H1 (cell line): ENCODE data around the gene FBXL17. TPM values are rescaled to one million over a fixed set of nuclear protein-coding genes. Genes with fewer than 3 reads are reported as not detected.

ENCODE experiments used
- CTCF ChIA-PET: fragments of 300-600 bp; sonication (Branson Sonifier 250); formaldehyde crosslinking; loops from one replicate; lab custom pipeline; 2021; ENCODE audit not compliant: partially characterized antibody; lab: Charles Lee
- POLR2A ChIA-PET: fragments of 300-600 bp; sonication (Branson Sonifier 250); formaldehyde crosslinking; loops from one replicate; lab custom pipeline; 2021; ENCODE audit warnings: inconsistent platforms; ENCODE audit not compliant: partially characterized antibody; lab: Charles Lee
- DNase-seq, 2 experiments: peaks; one replicate each; pipeline versions ENCODE4 v3.0.0 to v3.0.0-alpha.2; 2010 to 2022; ENCODE audit warnings: low spot score in 2 of 2, low read depth in 1 of 2, mixed read lengths in 1 of 2
- FAIRE-seq: peaks from 2 replicates; lab custom pipeline; 2011; peaks lifted over from hg19 to GRCh38; lab: Jason Lieb, UNC
- H2AFZ ChIP-seq: 2 replicates; pipeline ENCODE4 v1.8.1; 2012; ENCODE audit warnings: low read length, inconsistent platforms
- H2AK5ac ChIP-seq: 2 replicates; pipeline ENCODE4 v1.6.1; 2013; ENCODE audit warnings: low read depth, low read length
- H2BK120ac ChIP-seq: replicated peaks from 2 replicates; pipeline ENCODE3; 2013; ENCODE audit warnings: low read depth, low read length, inconsistent platforms
- H2BK12ac ChIP-seq: 2 replicates; pipeline ENCODE4 v1.6.1; 2013; ENCODE audit warnings: low read depth, low read length
- H2BK15ac ChIP-seq: 2 replicates; pipeline ENCODE4 v1.6.1; 2013; ENCODE audit warnings: low read length
- H2BK20ac ChIP-seq: 2 replicates; pipeline ENCODE4 v1.6.1; 2013; ENCODE audit warnings: low read length
- H2BK5ac ChIP-seq: 2 replicates; pipeline ENCODE4 v1.6.1; 2013; ENCODE audit warnings: low read depth, low read length
- H3K14ac ChIP-seq: 2 replicates; pipeline ENCODE4 v1.6.1; 2013; ENCODE audit warnings: inconsistent platforms; ENCODE audit not compliant: insufficient read length
- H3K18ac ChIP-seq: 2 replicates; pipeline ENCODE4 v1.6.1; 2013; ENCODE audit warnings: low read length; ENCODE audit errors: extremely low read depth
- H3K23ac ChIP-seq: 2 replicates; pipeline ENCODE4 v1.6.1; 2013; ENCODE audit warnings: inconsistent platforms; ENCODE audit not compliant: insufficient read length
- H3K23me2 ChIP-seq: 2 replicates; pipeline ENCODE4 v1.6.1; 2013; ENCODE audit warnings: low read depth, low read length
- H3K27ac ChIP-seq: 2 replicates; pipeline ENCODE4 v1.6.1; 2011; ENCODE audit warnings: low read depth, low read length, inconsistent platforms
- H3K27me3 ChIP-seq, 4 experiments: replicated peaks in 1 of 4; 1 replicate in 1 of 4; 2 replicates in 3 of 4; pipeline versions ENCODE4 v1.6.1 to v1.8.1; 2011 to 2013; ENCODE audit warnings: low read length in 3 of 4, mild to moderate bottlenecking in 3 of 4, inconsistent platforms in 2 of 4, mixed read lengths in 2 of 4, moderate library complexity in 1 of 4; ENCODE audit not compliant: control insufficient read depth in 3 of 4, insufficient read depth in 3 of 4; ENCODE audit errors: extremely low read depth in 1 of 4
- H3K36me3 ChIP-seq, 4 experiments: 2 replicates each; pipeline versions ENCODE4 v1.6.1 to v1.8.1; 2011 to 2013; ENCODE audit warnings: mild to moderate bottlenecking in 4 of 4, low read length in 3 of 4, moderate library complexity in 2 of 4, control low read depth in 1 of 4, inconsistent platforms in 1 of 4; ENCODE audit not compliant: insufficient read depth in 4 of 4, control insufficient read depth in 2 of 4
- H3K4ac ChIP-seq: replicated peaks from 2 replicates; pipeline ENCODE3; 2013; ENCODE audit warnings: low read length, low read depth, mixed read lengths, inconsistent platforms; ENCODE audit not compliant: insufficient read length
- H3K4me1 ChIP-seq, 4 experiments: replicated peaks in 1 of 4; 1 replicate in 1 of 4; 2 replicates in 3 of 4; pipeline versions ENCODE4 v1.6.1 to v1.8.1; 2011 to 2013; ENCODE audit warnings: low read length in 3 of 4, inconsistent platforms in 2 of 4, mixed read lengths in 1 of 4; ENCODE audit not compliant: insufficient read depth in 4 of 4, control insufficient read depth in 3 of 4
- H3K4me2 ChIP-seq, 2 experiments: 2 replicates each; pipeline versions ENCODE4 v1.6.1 to v1.8.1; 2011 to 2013; ENCODE audit warnings: low read depth in 2 of 2, low read length in 2 of 2, control low read depth in 1 of 2, inconsistent platforms in 1 of 2, mild to moderate bottlenecking in 1 of 2; ENCODE audit not compliant: insufficient read depth in 1 of 2
- H3K4me3 ChIP-seq, 4 experiments: fragments of 200-600, 300-600 bp in 1 of 4; sonication (generic), shearing (Covaris generic), sonication (Bioruptor Twin) in 1 of 4; 2 replicates each; pipeline versions ENCODE4 v1.5.1 to v1.8.1; 2011 to 2016; ENCODE audit warnings: low read length in 4 of 4, low read depth in 3 of 4, control low read depth in 2 of 4, inconsistent platforms in 2 of 4, mild to moderate bottlenecking in 2 of 4, mixed read lengths in 1 of 4, moderate library complexity in 1 of 4; ENCODE audit not compliant: insufficient read depth in 2 of 4; ENCODE audit errors: extremely low read depth in 1 of 4
- H3K56ac ChIP-seq: replicated peaks from 2 replicates; pipeline ENCODE3; 2013; ENCODE audit warnings: low read depth, mild to moderate bottlenecking, mixed read lengths, low read length, inconsistent platforms; ENCODE audit not compliant: insufficient read length
- H3K79me1 ChIP-seq: 2 replicates; pipeline ENCODE4 v1.6.1; 2013; ENCODE audit warnings: low read depth, low read length, control low read depth
- H3K79me2 ChIP-seq, 2 experiments: 2 replicates each; pipeline versions ENCODE4 v1.6.1 to v1.8.1; 2012 to 2013; ENCODE audit warnings: low read length in 2 of 2, mild to moderate bottlenecking in 2 of 2, inconsistent platforms in 1 of 2; ENCODE audit not compliant: insufficient read depth in 2 of 2, control insufficient read depth in 1 of 2
- H3K9ac ChIP-seq, 4 experiments: replicated peaks in 1 of 4; 1 replicate in 1 of 4; 2 replicates in 3 of 4; pipeline versions ENCODE4 v1.6.1 to v1.8.1; 2011 to 2013; ENCODE audit warnings: low read depth in 3 of 4, low read length in 3 of 4, control low read depth in 2 of 4, mild to moderate bottlenecking in 2 of 4, moderate library complexity in 2 of 4, inconsistent platforms in 1 of 4; ENCODE audit errors: extremely low read depth in 1 of 4
- H3K9me3 ChIP-seq, 2 experiments: 2 replicates each; pipeline versions ENCODE4 v1.6.1 to v1.8.1; 2012 to 2013; ENCODE audit warnings: mild to moderate bottlenecking in 2 of 2, moderate library complexity in 2 of 2, control low read depth in 1 of 2, inconsistent platforms in 1 of 2, low read depth in 1 of 2, low read length in 1 of 2, mixed read lengths in 1 of 2; ENCODE audit not compliant: insufficient read depth in 2 of 2
- H4K20me1 ChIP-seq, 2 experiments: replicated peaks in 1 of 2; 2 replicates each; pipeline versions ENCODE3 to v1.8.1; 2011 to 2013; ENCODE audit warnings: inconsistent platforms in 2 of 2, low read length in 2 of 2, mild to moderate bottlenecking in 1 of 2; ENCODE audit not compliant: insufficient read depth in 2 of 2, control insufficient read depth in 1 of 2
- H4K5ac ChIP-seq: 2 replicates; pipeline ENCODE4 v1.6.1; 2013; ENCODE audit warnings: low read length, low read depth, mixed read lengths, inconsistent platforms; ENCODE audit not compliant: insufficient read length
- H4K8ac ChIP-seq: 2 replicates; pipeline ENCODE4 v1.8.0; 2013; ENCODE audit warnings: mild to moderate bottlenecking, moderate library complexity, low read length, inconsistent platforms; ENCODE audit not compliant: insufficient read depth; ENCODE audit errors: extremely low read depth
- H4K91ac ChIP-seq: replicated peaks from 2 replicates; pipeline ENCODE3; 2013; ENCODE audit warnings: low read length, mixed read lengths, inconsistent platforms; ENCODE audit not compliant: insufficient read length
- CEBPB ChIP-seq: IDR thresholded peaks from 2 replicates; pipeline ENCODE4 v1.6.1; 2012; ENCODE audit warnings: low read depth, low read length
- NRF1 ChIP-seq: IDR thresholded peaks from 2 replicates; pipeline ENCODE4 v1.6.1; 2011; ENCODE audit warnings: mild to moderate bottlenecking, low read depth, low read length, improper control_type of control experiment
- SP2 ChIP-seq: IDR thresholded peaks from 2 replicates; pipeline ENCODE4 v1.6.1; 2012; ENCODE audit warnings: mild to moderate bottlenecking, low read length, inconsistent platforms
- SRF ChIP-seq: IDR thresholded peaks from 2 replicates; pipeline ENCODE4 v1.6.1; 2011; ENCODE audit warnings: mild to moderate bottlenecking, low read depth, low read length, moderate library complexity
- TAF1 ChIP-seq: IDR thresholded peaks from 2 replicates; pipeline ENCODE4 v1.6.1; 2011; ENCODE audit warnings: mild to moderate bottlenecking, low read depth, low read length
- WGBS, 2 experiments: shearing (Covaris generic) in 1 of 2; methylation state at CpG; one replicate each; pipeline versions ENCODE4 v1.1.6 to v1.1.7; 2013 to 2015; ENCODE audit warnings: low lambda C conversion rate in 2 of 2, mixed read lengths in 2 of 2, inconsistent platforms in 1 of 2, low coverage in 1 of 2, missing lambda C conversion rate in 1 of 2; ENCODE audit not compliant: insufficient replicate concordance in 2 of 2, insufficient coverage in 1 of 2, insufficient read length in 1 of 2; ENCODE audit errors: extremely low coverage in 1 of 2, missing lambda C conversion rate in 1 of 2; 5-methylcytosine and 5-hydroxymethylcytosine counted together
- polyA plus RNA-seq, 7 experiments: library from polyadenylated mRNA; depleted of rRNA in 3 of 7; stranded (reverse) in 5 of 7; unstranded in 2 of 7; fragments of >200 nt in 5 of 7; fragments of 200-250 nt in 2 of 7; gene quantifications; 1 replicate in 5 of 7; 2 replicates in 1 of 7; 4 replicates in 1 of 7; pipeline versions ENCODE4 v1.2.1 to v1.2.3, GENCODE V29; 2011 to 2013; ENCODE audit warnings: missing spikeins in 2 of 7, mixed read lengths in 2 of 7
- total RNA-seq: library from RNA; stranded (reverse); fragmentation: NEBNext Ultra II Directional; extraction: Animal tissue kit (Norgen Biotek cat#: 25700); gene quantifications from 2 replicates; pipeline ENCODE4 v1.2.1, GENCODE V29; 2021

The FBXL17 gene
- total and polyA plus RNA-seq, 2 of the 8 experiments (the other 6 are each of a cell fraction or from before 2014, with no cell fraction given) = 0.35 to 4.3 TPM

DNA sequence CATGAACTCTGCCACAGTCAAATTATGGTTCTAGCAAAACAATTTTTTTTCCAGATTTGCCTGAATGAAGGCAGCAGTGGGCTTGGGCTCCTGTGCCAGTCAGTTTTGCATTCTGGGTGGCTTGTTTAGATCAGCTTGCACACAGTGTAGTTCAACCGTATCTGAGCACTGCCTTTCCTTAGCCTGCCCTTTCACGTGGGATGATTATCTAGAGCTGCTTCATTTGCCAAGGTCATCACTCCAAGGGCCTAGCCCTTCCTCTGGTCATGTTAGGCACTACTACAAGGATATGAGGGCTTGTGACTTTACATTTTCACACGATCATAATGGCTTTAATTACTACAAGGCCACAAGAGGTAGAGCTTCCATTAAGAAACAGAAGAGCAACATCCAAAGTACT, 560.6 kb downstream of the FBXL17 start:
- Histone ChIP-seq H3K4ac (no peak overlapping the region), H3K4me3 (no peak overlapping the region), H2BK12ac (no peak overlapping the region), H2AFZ (no peak overlapping the region), H4K20me1 (no peaks in the 10 kb centered on the region), H3K4me2 (no peak overlapping the region), H3K9ac (no peak overlapping the region), H3K79me2 (no peaks in the 10 kb centered on the region), H3K18ac (no peak overlapping the region), H2AK5ac (no peak overlapping the region), H4K91ac (no peak overlapping the region), H3K36me3 (no peaks in the 10 kb centered on the region), H3K56ac (no peak overlapping the region), H2BK120ac (no peak overlapping the region), H4K5ac (no peak overlapping the region), H3K79me1 (no peaks in the 10 kb centered on the region), H2BK15ac (no peak overlapping the region), H3K23ac (no peak overlapping the region), H3K23me2 (no peaks in the 10 kb centered on the region), H3K4me1 (peaks cover 3 to 10% (median 7%) of the 10 kb centered on the region in 4 experiments; a peak in 4 of 7 replicates), H2BK20ac (no peak overlapping the region), H2BK5ac (no peak overlapping the region), H3K27me3 (no peaks in the 10 kb centered on the region), H4K8ac (no peak overlapping the region), H3K14ac (no peak overlapping the region), H3K9me3 (peaks cover 0 to 6% of the 10 kb centered on the region in 2 experiments; a peak in 1 of 4 replicates), H3K27ac (no peak overlapping the region)
- WGBS, 2 experiments = 83% methylated on average over 3 of the region's 3 CpGs; no CpG with 5 or more reads in 1 of the 2 experiments
- ChIA-PET POLR2A (no interaction called here), CTCF (interaction anchor here (0.9 kb wide), 1 partner anchor 11 kb away, joined by 3 read pairs; no protein-coding TSS in a partner anchor)
- FAIRE-seq (no peak), DNase-seq (no peak)
- TF ChIP-seq SP2 = no peak
- TF ChIP-seq NRF1 = no peak
- TF ChIP-seq CEBPB = no peak
- no peak for TF ChIP-seq SRF
- no peak for TF ChIP-seq TAF1
